ENCODE results near the gene ENGASE. TPM values are rescaled to one million over a fixed set of nuclear protein-coding genes. Genes with fewer than 3 reads are reported as not detected.
A peak's percentile ranks its signal among the peaks of the same experiment; 100 is the strongest.

Gene ENGASE
- total and polyA plus RNA-seq, 2 of the 8 experiments (the other 6 are each of a cell fraction or from before 2014, with no cell fraction given), result 9.3 to 36.1 TPM

- WGBS, 2 experiments (ENCODE audit: extremely low coverage in 1 of 2, insufficient coverage in 1 of 2, insufficient read length in 1 of 2, insufficient replicate concordance in 2 of 2, low coverage in 1 of 2, low lambda C conversion rate in 2 of 2, missing lambda C conversion rate in 1 of 2), result 93% methylated on average over 20 of the region's 21 CpGs; no CpG with 5 or more reads in 1 of the 2 experiments
- no peak for DNase-seq (ENCODE audit: low read depth in 1 of 2, low spot score in 2 of 2)
- H3K27me3 ChIP-seq (replicated peaks in 1 of 4; ENCODE audit: control insufficient read depth in 3 of 4, extremely low read depth in 1 of 4, insufficient read depth in 3 of 4, low read length in 3 of 4), result no peaks in the 10 kb centered on the region
Measured at GRCh38 chr17:79131274-79131635, 56.6 kb downstream of the ENGASE start.

More at GRCh38 chr17:79131274-79131635, 56.6 kb downstream of the ENGASE start:
- Histone ChIP-seq H3K79me2 (ENCODE audit: control insufficient read depth in 1 of 2, insufficient read depth in 2 of 2, low read length in 2 of 2) (no peaks in the 10 kb centered on the region), H3K14ac (ENCODE audit: insufficient read length) (no peak overlapping the region), H4K5ac (ENCODE audit: insufficient read length, low read depth, low read length) (no peak overlapping the region), H4K20me1 (replicated peaks in 1 of 2; ENCODE audit: control insufficient read depth in 1 of 2, insufficient read depth in 2 of 2, low read length in 2 of 2) (peaks cover 4% of the 10 kb centered on the region in 2 experiments), H3K4me2 (ENCODE audit: insufficient read depth in 1 of 2, low read depth in 2 of 2, low read length in 2 of 2) (no peak overlapping the region), H3K4me1 (replicated peaks in 1 of 4; ENCODE audit: control insufficient read depth in 3 of 4, insufficient read depth in 4 of 4, low read length in 3 of 4) (no peaks in the 10 kb centered on the region; a peak in 1 of 7 replicates), H3K18ac (ENCODE audit: extremely low read depth, low read length) (no peak overlapping the region), H2AFZ (ENCODE audit: low read length) (no peak overlapping the region), H3K23me2 (ENCODE audit: low read depth, low read length) (no peaks in the 10 kb centered on the region), H4K8ac (ENCODE audit: extremely low read depth, insufficient read depth, low read length) (no peak overlapping the region), H2AK5ac (ENCODE audit: low read depth, low read length) (peak overlapping the region; percentile 99; the same call in 1 of the 2 replicates), H3K27ac (ENCODE audit: low read depth, low read length) (no peak overlapping the region), H3K23ac (ENCODE audit: insufficient read length) (no peak overlapping the region), H3K4ac (replicated peaks; ENCODE audit: insufficient read length, low read depth, low read length) (no peak overlapping the region), H3K9ac (replicated peaks in 1 of 4; ENCODE audit: extremely low read depth in 1 of 4, low read depth in 3 of 4, low read length in 3 of 4) (no peak overlapping the region), H3K79me1 (ENCODE audit: low read depth, low read length) (no peaks in the 10 kb centered on the region; the same call in 1 of the 2 replicates), H2BK12ac (ENCODE audit: low read depth, low read length) (0 out of 2 replicates have a peak overlapping the region, but pooled peaks have one; percentile 44), H4K91ac (replicated peaks; ENCODE audit: insufficient read length, low read length) (peak overlapping the region; percentile 80), H2BK20ac (ENCODE audit: low read length) (peak overlapping the region; percentile 86; the same call in 1 of the 2 replicates), H2BK5ac (ENCODE audit: low read depth, low read length) (peak overlapping the region; percentile 87; the same call in 1 of the 2 replicates), H3K9me3 (ENCODE audit: insufficient read depth in 2 of 2, low read depth in 1 of 2, low read length in 1 of 2) (no peaks in the 10 kb centered on the region), H3K36me3 (ENCODE audit: control insufficient read depth in 2 of 4, insufficient read depth in 4 of 4, low read length in 3 of 4) (no peaks in the 10 kb centered on the region), H2BK15ac (ENCODE audit: low read length) (peak overlapping the region; percentile 81; the same call in 1 of the 2 replicates), H3K4me3 (ENCODE audit: extremely low read depth in 1 of 4, insufficient read depth in 2 of 4, low read depth in 3 of 4, low read length in 4 of 4) (no peak overlapping the region), H3K56ac (replicated peaks; ENCODE audit: insufficient read length, low read depth, low read length) (no peak overlapping the region), H2BK120ac (replicated peaks; ENCODE audit: low read depth, low read length) (no peak overlapping the region)
- CTCF ChIA-PET (ENCODE audit: partially characterized antibody), result interaction anchor here (1.0 to 1.4 kb wide), 2 partner anchors 48 to 99 kb away, joined by 3 to 4 read pairs; no protein-coding TSS in a partner anchor
- no peak for FAIRE-seq
- POLR2A ChIA-PET (ENCODE audit: partially characterized antibody), result no interaction called here
- TF ChIP-seq SIN3A (conservative IDR thresholded peaks at IDR 0.05 in 1 of 2, IDR thresholded peaks at IDR 0.05 in 1 of 2; ENCODE audit: low read depth in 1 of 2, low read length in 2 of 2) (no peak), KDM5A (IDR thresholded peaks at IDR 0.05; ENCODE audit: low read length) (no peak), BACH1 (IDR thresholded peaks at IDR 0.05; ENCODE audit: low read length) (no peak), SP1 (IDR thresholded peaks at IDR 0.05; ENCODE audit: low read depth, low read length) (no peak), GABPA (IDR thresholded peaks at IDR 0.05; ENCODE audit: borderline replicate concordance, insufficient read depth, low read length) (no peak), ASH2L (IDR thresholded peaks at IDR 0.05; ENCODE audit: low read length) (no peak)
